ENCODE data around the gene KRT27.
"Not testable (repeated sequence)": the region's sequence is repeated elsewhere in the genome, so short reads cannot be mapped to it uniquely, and the experiment has no call there.

KRT27 gene

GRCh38 chr17:40753804-40754203, 28.5 kb downstream of the KRT27 start:
- DNase-seq (ENCODE audit: low read depth) = no peak

- DNase-seq (ENCODE audit: low read depth) = no peak
These were observed 31.3 kb downstream of the KRT27 start for GRCh38 chr17:40751065-40751464.

GRCh38 chr17:40750391-40750790, 32.0 kb downstream of the KRT27 start:
- DNase-seq (ENCODE audit: low read depth) = no peak

DNA sequence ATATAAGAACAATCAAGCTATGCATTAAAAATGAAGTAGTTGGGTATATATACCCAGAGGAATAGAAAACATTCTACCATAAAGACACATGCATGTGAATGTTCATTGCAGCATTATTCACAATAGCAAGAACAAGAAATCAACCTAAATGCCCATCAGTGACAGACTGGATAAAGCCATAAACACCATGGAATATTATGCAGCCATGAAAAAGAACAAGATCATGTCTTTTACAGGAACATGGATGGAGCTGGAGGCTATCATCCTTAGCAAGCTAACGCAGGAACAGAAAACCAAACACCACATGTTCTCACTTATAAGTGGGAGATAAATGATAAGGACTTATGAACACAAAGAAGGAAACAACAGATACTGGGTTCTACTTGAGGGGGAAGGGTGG, 33.7 kb downstream of the KRT27 start:
- not testable (repeated sequence) for DNase-seq (ENCODE audit: low read depth)

- no peak for DNase-seq (ENCODE audit: low read depth)
These were observed 43.8 kb downstream of the KRT27 start for GRCh38 chr17:40738553-40738952.

GRCh38 chr17:40735016-40735415, 47.3 kb downstream of the KRT27 start:
- no peak for DNase-seq (ENCODE audit: low read depth)

DNA sequence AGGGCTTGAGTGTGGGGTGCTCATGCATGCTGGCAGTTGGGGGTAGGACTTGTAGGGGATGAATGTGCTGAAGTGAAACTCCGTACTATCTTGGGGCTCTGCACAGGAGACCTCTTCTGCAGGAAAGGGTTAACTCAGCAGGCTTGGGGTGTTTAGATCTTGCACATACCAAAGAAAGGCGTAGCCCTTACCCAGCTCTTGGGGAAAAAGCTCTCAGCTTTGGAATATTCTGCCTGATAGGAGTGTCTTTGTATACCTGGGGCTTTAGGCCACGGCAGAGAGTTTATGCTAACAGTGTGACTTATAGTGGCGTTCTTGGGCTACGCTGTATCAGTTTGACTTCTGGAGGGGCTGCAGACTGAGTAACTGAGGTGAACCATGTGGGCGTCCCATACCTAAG, 48.3 kb downstream of the KRT27 start:
- no peak for DNase-seq (ENCODE audit: low read depth)

GRCh38 chr17:40730970-40731369, 51.4 kb downstream of the KRT27 start:
- DNase-seq (ENCODE audit: low read depth) = no peak

DNA sequence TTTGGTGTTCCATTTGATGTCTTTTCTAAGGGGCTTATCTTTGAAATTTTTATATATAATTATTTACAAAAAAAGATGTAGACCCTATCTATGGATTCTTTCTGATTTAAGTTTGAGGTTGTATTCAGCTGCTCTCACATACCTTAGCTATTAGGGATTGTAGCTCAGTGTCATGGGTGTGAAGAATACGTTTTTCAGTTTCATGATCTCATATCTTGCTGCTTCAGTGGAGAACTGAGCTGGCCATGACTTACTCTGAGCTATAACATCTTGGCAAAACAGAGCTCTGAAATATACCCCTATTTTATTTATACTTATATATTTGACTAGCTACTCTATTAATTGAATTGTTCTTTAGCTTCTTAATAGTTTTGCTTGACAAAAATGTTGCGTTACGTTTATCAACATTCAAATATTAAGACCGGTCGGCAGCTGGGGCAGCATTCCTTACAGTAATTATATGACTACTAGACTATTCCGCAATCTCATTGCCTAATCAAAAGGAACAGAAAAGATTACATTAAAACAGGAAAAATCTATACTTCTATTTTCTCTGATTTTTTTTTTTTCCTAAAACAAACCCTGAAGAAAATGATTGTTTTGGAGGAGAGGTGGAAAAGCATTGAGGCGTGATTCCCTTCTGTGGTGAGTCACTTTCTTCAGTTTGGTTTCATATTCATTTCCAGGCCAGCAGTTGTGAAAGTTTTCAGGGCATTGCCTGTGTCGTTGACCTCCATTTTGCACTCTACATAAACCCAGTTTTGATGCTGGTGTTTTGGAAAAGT, 54.7 kb downstream of the KRT27 start:
- DNase-seq (ENCODE audit: low read depth) = no peak

DNA sequence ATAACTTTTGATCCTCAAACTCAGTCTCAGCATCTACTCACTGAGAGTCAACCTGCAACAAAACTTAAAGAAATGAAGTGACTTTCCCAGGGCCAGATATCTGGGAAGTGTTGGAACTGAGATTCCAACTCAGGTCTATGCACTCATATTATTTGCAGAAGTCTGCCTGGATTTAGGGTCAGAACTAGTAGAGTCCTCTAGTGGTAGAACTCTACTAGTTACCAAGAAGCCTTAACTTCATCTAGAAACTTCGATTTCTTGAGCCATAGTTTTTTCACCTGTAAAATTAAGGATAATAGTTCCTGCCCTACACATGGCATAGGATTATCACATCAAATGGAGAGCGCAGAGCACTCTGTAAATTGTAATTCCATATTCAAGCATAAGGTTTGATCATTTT, 55.4 kb downstream of the KRT27 start:
- DNase-seq (ENCODE audit: low read depth) = no peak

Measured in T-helper 22 cell (primary cell).